GM21381 (cell line): Measurements from ENCODE around the gene CDCA3.
A peak's percentile ranks its signal among the peaks of the same experiment; 100 is the strongest.

Experiments used
- ATAC-seq: cut with Tn5 transposase; IDR thresholded peaks from one replicate; pipeline ENCODE4 v1.9.1; 2021; ENCODE audit warnings: mild to moderate bottlenecking, moderate library complexity; ENCODE audit not compliant: unreplicated experiment

CDCA3 gene

DNA sequence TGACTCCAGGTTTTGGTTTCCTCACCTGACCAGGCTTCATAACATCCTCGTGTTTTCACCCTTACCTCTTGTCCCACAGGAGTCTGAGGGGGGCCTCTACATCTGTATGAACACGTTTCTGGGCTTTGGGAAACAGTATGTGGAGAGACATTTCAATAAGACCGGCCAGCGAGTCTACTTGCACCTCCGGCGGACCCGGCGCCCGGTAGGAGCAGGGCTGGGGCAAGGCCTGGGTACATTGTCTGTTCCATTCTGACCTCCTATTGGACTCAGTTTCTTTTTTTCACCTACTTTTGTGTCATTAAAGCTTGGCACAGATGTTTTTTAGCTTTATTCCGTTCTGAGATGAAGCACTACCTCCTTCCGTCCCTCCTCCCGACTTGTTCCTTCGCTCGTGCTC, 4.2 kb upstream of the CDCA3 start:
- no peak for ATAC-seq

DNA sequence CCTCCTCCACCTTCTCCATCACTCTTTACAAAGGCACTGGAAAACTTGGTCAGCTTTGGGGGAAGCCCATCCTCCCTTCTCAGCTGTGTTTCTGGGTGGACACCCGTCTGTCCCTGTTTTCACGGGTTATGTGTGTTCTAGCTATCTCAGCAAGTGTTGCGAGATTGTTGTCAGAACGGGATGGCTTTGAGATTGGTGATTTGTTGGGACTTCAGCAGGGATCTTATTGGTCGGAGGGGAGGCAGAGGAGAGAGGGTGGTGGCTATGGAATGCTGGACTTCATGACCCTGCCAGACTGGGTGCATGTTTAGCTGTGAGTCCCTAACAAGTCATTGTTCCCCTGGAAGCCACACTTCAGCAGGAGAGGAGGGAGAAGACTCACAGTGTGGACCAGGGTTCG, 3.0 kb upstream of the CDCA3 start:
- ATAC-seq = no peak

DNA sequence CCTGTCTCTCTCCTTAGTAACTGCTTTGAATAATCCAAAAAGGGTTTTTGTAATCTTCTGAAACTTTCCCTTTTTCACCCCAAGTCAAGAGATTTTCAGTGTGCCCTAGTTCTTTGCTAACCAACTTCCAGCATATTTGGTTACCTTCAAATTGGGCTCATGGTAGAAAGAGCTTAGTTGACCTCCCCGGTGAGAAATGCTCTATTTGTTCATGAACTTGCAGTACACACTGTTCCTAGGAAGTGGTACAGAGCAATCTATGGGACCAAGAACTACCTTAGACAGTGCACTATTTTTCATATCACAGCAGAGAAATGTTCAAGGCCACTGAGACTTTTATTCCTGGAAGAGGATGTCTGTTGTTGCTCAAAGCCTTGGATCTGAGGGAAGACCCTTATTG, 2.5 kb upstream of the CDCA3 start:
- no peak for ATAC-seq

DNA sequence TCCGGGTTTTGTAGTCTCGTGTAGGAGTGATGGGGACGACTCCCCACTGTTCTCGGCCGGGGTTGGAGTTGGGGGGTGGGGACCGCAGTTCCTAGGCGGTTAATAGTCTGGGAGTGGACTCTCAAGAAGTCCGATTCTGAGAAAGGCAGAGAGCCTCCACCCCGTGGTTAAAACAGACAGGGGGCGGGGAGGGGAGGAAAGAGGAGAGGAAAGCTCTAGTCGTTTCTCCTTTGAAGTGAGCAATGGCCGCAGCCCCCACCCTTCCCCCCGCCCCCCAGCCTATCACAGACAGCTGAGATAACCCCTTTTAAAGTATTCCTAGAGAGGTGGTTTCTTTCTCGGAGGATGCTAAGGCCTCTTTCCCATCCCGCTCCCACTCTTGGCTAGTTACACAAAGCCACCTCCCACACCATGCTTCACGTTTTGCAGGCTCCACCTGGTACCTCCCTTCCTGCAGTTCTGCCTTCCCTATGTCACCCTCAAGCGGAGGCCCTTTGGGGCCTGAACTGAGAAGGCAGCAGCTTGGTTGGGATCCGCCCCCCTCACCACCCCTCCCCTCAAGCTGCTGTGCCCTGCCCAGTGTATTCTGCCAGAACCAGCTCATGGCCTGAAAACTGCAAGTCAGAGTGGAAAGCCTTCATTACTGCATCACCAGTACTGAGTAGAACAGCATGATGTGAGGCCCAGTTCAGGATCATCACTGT, 1.7 kb upstream of the CDCA3 start:
- ATAC-seq = no peak

DNA sequence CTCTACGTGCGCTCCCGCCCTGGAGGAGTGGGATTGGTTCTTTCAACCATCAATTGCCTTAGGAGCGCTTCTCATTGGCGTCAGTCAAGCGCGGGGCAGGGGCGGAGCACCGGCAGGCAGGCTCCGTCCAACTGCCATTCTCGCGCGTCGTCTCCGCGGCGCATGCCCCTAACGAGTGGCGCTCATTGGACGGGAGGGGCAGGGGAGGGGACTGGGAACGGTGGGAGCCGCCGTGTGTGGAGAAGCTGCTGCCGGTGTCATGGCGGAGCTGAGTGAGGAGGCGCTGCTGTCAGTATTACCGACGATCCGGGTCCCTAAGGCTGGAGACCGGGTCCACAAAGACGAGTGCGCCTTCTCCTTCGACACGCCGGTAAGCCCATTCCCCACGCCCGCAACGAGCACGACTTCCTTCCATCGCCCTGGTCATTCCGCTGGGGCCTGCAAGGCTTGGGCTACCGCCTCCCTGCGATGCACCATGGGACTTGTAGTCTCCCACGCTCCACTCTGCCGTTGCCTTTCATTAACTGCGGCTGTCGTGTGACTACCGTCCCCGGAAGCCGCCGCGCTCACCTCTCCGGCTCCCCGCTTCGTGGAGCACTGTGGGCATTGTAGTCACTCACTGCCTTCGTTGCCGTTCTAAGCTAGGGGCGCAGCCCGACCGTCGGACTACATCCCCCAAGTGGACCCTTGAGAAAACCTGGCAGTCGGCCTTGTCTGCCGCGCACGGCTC, 1.0 kb upstream of the CDCA3 start, which contains the start of gene USP5:
Gene USP5 (plus strand): TSS at position 230 of the 730 bp plus-strand sequence. CDS start 30 bp downstream, at position 260.
- peak; percentile 70 for ATAC-seq

DNA sequence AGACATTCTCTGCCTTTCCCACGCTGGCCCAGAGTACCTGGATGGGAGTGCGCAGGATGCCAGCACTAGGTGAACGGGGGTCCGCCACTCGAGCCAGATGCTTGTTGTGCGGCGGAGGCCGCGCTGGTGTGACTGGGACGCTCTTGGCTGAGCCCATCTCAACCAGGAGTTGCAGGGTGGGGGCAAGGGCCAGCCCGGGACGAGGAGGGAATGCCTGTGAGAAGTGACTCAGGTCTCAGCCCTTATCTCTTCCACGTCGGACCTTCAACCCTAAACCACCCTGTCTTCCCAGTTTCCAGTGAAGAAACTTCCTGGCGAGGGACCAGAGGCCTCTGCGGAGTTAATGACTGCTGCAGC, 312 bp downstream of the CDCA3 start:
- no peak for ATAC-seq

DNA sequence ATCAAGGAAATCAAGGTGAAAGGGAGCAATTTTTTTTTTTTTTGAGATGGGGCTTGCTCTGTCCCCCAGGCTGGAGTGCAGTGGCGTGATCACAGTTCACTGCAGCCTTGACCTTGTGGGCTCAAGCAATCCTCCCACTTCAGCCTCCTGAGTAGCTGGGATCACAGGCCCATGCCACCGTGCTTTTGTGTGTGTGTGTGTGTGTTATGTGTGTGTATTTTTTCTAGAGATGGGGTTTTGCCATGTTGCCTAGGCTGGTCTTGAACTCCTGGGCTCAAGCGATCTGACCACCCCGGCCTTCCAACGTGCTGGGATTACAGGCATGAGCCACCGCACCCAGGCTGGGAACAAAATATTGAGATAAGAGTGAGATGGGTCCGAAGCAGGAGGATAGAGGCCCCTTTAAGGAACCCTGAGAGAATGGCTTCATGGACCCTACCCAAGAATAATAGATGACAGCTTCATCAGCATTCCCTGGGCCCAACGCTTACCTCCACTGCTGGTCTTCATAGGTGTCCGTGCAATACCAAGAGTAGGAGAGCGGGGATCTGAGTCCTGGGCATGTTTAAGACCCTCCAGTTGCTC, 1.0 kb downstream of the CDCA3 start:
- ATAC-seq = no peak

DNA sequence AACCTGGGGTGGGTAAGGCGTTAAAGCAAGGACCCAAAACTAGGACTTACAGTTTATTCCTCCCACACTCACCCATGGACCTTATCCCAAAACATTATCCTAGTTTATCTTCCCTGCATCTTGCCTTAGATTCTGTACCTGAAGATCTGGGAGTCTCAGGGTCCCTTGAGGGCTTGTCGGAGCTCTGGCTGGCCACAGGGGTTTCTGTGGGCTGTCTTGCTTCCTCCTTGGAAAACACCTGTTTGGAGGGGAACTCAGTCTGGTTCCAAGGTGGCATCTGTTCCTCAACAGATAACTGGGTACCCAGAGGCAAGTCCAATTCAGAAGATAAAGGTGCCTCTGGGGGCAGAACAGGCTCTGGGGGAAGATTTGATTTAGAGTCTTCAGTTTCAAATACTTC, 1.7 kb downstream of the CDCA3 start:
- no peak for ATAC-seq

DNA sequence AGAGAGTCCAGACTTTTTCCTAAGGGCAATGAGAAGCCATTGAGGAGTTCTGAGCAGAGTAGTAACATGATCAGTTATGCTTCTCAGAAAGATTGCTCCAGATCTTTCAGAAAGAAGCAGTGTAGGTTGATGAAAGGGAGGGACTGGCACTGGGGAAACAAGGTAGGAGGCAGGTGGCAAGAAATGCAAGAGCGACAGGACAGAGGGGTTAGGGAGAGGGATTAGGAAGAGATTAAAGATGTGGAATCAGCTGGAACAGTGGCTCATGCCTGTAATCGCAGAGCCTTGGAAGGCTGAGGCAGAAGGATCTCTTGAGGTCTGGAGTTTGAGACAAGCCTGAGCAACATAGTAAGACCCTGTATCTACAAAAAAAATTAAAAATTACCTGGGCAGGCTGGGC, 3.4 kb downstream of the CDCA3 start:
- ATAC-seq = no peak

DNA sequence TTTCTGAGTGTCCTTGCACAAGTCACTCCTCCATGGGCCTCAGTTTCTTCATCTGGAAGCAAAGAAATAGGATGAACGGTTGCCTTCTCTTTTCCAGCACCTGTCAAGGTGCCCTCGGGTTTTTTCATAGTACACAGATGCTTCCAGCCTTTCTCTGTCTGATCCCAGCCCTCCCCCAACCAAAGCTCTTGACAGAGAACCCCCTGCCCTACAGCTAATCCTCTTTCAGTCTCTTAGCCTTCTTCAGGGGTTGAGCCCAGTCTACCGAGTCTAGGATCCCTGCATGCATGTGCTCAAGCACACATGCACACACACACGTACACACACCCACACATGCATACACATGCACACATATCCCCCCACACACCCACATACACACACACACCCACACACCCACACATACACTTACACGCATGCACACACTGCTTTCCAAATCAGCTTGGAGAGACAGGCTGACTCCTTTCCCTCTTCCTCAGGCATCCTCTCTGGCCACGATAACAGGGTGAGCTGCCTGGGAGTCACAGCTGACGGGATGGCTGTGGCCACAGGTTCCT, 4.7 kb downstream of the CDCA3 start:
- ATAC-seq = no peak

DNA sequence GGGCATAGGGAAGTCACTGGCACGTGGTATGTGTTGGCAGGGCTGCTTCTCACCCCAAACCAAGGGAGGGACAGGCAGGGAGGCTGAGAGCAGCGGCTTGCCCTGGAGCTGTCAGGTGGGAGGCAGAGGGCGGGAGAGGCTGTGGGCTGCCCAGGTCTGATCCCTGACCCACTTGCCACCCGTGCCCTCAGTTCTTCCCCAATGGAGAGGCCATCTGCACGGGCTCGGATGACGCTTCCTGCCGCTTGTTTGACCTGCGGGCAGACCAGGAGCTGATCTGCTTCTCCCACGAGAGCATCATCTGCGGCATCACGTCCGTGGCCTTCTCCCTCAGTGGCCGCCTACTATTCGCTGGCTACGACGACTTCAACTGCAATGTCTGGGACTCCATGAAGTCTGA, 5.7 kb downstream of the CDCA3 start:
- no peak for ATAC-seq

DNA sequence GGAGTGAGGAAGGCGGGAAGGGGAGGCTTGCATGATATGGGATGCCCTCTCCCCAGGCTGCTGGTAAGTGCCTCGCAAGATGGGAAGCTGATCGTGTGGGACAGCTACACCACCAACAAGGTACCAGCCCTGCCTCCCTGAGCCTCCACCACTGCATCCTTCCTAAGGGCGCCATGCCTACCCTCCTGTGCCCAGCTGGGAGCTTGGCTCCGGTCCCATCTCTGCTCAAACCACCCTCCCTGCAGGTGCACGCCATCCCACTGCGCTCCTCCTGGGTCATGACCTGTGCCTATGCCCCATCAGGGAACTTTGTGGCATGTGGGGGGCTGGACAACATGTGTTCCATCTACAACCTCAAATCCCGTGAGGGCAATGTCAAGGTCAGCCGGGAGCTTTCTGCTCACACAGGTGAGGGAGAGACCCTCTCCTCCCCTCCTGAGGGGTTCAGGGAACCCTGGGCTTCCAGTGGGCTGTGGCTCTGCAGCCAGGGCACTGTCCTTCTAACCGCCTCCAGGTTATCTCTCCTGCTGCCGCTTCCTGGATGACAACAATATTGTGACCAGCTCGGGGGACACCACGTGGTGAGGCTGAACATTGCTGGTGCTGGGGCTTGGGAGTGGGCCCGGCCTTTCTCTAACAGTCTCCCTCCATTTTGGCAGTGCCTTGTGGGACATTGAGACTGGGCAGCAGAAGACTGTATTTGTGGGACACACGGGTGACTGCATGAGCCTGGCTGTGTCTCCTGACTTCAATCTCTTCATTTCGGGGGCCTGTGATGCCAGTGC, 7.8 kb downstream of the CDCA3 start:
- ATAC-seq = no peak

DNA sequence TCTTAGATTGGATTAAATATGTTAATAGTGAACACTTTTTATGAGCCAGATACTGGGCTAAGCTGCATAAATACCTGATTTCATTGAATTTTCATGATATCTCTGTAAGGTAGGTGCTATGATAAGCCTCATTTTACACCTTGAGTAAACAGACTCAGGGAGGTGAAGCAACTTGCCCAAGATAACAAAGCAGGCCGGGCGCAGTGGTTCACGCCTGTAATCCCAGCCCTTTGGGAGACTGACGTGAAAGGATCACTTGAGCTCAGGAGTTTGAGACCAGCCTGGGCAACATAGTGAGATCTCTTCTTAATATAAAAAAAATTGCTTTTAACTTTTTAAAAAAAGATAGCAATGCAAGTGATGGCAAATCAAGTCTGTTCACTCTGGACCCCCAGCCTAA, 9.0 kb downstream of the CDCA3 start:
- no peak for ATAC-seq

DNA sequence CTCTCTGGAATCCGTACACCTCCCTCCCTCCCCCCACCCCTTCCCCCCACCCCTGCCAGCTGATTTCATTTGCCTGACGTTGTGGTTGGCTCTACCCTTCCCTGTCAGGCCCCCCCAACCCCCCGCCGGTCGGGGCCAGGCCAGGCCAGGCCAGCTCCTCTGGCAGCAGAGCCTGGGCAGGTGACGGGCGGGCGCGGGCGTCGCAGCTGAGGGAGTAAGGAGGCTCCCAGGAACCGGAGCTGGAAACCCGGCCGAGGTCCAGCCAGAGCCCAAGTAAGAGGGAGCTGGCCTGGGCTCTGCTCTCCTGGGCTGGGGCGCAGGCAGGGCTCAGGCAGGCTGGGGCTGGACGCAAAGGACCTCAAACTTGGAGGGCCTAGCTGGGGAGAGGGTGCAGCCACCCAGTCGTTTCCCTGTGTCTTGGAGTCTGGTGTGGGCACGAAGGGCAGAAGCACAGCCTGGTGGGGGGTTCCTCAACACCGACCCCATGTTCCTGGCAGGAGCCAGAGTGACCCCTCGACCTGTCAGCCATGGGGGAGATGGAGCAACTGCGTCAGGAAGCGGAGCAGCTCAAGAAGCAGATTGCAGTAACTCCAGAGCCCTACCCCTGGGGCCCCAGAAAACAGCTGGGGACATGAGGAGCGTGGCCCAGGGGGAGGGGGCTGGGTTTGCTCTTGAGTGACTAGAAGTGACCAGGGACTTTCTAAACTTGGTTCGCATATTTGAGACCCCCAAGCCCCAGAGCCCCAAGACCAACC, 10.1 kb downstream of the CDCA3 start, which contains the start of gene GNB3:
Gene GNB3 (plus strand): TSS at position 165 of the 755 bp plus-strand sequence. CDS start 363 bp downstream, at position 528.
- no peak for ATAC-seq

DNA sequence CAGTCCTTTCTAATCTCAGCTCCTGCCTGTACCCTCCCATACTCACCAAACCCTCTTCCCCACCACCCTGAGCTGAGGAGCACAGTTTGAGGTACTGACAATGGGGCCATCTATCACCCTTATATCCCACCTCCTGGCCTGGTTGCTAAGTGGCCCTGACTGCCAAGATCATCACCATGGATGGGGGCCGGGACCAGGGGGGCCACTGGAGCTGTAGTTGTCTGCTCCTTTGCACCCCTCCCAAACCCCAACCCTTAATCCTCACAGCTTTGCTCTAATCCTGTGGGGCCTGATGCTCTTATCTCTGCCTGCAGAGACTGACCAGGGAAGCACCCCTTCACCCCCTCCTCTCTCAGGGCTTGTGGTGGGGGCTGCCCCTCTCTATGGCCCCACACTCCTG, 10.8 kb downstream of the CDCA3 start:
- ATAC-seq = no peak

DNA sequence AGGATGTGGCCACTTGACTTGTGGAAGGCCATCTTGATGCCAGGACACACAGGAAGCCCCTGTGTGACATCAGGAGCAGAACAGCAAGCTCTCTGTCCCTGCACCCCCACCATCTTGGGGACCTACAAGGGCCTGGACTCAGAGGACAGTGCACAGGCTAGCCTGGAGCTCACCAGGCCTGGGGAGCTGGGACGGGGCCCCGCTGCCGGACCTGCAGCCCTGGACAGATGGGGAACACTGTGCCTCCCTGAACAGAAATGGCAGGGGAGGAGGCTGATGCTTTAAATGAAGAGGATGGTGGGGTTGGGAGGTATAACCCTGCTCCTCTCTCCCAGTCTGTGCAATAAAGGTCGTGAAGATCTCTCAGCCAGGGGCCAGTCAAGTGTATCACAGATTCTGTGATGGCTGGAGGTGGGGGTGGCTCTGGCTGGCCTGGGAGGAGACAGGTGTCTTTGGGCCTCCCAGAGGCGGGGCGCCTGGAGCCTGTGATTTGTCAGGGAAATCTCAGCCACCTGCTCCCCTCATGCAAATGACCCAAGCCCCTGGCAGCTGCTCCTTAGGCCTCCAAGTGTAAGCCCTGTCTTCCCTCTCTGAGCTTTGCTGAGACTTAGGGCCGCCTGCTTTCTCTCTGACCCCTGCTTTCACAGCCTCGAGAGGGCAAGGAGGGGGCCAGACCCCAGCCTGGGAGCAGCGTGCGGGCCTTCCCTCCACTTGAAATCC, 11.4 kb downstream of the CDCA3 start:
- peak; percentile 83 for ATAC-seq

DNA sequence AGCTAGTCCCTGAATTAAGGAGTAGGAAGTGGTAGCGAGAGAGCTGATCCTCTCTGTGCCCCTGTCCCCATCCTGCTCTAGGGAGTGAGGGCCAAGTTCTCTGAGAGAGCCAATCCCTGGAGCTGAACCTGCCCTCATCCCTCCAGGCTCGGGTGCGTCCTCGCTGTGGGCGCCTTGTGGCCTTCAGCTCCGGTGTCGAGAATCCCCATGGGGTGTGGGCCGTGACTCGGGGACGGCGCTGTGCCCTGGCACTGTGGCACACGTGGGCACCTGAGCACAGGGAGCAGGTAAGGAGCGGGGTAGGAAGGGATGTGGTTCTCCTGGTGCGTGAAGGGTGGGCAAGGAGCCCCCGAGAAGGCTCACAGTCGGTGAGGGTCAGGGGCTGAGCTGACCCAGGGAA, 12.2 kb downstream of the CDCA3 start:
- ATAC-seq = no peak

DNA sequence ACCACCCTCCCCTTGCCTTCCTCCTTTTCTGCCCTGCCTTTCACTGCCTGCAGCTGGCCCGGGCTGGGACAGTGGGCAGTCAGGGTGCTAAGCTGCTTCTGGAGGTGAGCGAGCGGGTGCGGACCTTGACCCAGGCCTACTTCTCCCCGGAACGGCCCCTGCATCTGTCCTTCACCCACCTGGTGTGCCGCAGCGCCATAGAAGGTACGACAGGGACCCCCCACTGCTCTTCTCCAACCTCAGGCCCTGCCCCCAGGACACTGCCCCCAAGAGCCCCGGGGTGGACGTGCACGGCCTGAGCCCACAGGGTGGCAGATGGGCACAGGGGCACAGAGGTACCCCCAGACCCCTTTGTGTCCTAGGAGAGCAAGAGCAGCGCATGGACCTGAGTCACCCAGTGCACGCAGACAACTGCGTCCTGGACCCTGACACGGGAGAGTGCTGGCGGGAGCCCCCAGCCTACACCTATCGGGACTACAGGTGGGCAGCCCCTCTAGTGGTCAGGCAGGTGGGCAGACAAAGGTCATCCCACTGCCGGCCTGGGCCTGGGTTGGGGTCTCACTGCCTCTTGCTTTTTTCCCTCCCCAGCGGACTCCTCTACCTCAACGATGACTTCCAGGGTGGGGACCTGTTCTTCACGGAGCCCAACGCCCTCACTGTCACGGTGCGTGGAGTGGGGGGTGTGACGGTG, 13.6 kb downstream of the CDCA3 start:
- ATAC-seq = no peak

DNA sequence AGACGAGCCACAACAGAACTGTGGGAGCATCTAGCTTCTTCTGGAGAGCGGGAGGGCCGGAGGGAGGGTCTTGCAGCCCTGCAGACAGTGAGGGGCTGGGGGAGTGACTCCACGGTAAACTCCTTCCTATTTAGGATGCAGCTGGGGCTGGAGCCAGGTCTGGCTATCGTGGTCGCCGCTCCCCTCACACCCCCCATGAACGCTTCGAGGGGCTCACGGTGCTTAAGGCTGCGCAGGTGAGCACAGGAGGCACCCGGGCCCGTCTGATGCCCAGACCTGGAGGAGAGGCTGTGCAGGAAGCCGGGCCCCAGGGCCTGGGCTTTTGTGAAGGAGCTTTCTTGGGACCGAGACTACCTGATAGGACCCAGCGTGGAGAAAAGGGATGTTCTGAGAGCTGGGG, 14.2 kb downstream of the CDCA3 start:
- no peak for ATAC-seq
